Ishikawa (cell line): Measurements from ENCODE around the gene FSCN2.

Experiments used
- CEBPB ChIP-seq: IDR thresholded peaks from 2 replicates; pipeline ENCODE4 v1.6.1; 2012
- CREB1 ChIP-seq: IDR thresholded peaks from 2 replicates; pipeline ENCODE4 v1.6.1; 2012; ENCODE audit warnings: low read depth
- EGR1 ChIP-seq: IDR thresholded peaks from 2 replicates; pipeline ENCODE4 v1.6.1; 2012
- EP300 ChIP-seq: IDR thresholded peaks from 2 replicates; pipeline ENCODE4 v1.6.1; 2012; ENCODE audit warnings: borderline replicate concordance
- FOXM1 ChIP-seq: IDR thresholded peaks from 2 replicates; pipeline ENCODE4 v1.6.1; 2012; ENCODE audit warnings: low read depth, borderline replicate concordance
- NFIC ChIP-seq: IDR thresholded peaks from 2 replicates; pipeline ENCODE4 v1.6.1; 2012
- RAD21 ChIP-seq: IDR thresholded peaks from 2 replicates; pipeline ENCODE4 v1.6.1; 2012; ENCODE audit warnings: low read depth
- TAF1 ChIP-seq: IDR thresholded peaks from 2 replicates; pipeline ENCODE4 v1.6.1; 2012; ENCODE audit warnings: low read depth, mild to moderate bottlenecking
- TCF12 ChIP-seq: IDR thresholded peaks from 2 replicates; pipeline ENCODE4 v1.6.1; 2012; ENCODE audit warnings: low read depth
- TEAD4 ChIP-seq: IDR thresholded peaks from 2 replicates; pipeline ENCODE4 v1.6.1; 2012
- YY1 ChIP-seq: IDR thresholded peaks from 2 replicates; pipeline ENCODE4 v1.6.1; 2012; ENCODE audit warnings: low read depth
- ZBTB7A ChIP-seq: IDR thresholded peaks from 2 replicates; pipeline ENCODE4 v1.6.1; 2012; ENCODE audit warnings: low read depth
- TF ChIP-seq, protein P1 (sequence below): IDR thresholded peaks from 2 replicates; pipeline ENCODE4 v1.6.1; 2012
- TF ChIP-seq, protein P2 (sequence below): IDR thresholded peaks from 2 replicates; pipeline ENCODE4 v1.6.1; 2012
- TF ChIP-seq, protein P3 (sequence below): IDR thresholded peaks from 2 replicates; pipeline ENCODE4 v1.6.1; 2012; ENCODE audit warnings: low read depth, mild to moderate bottlenecking

Gene FSCN2

DNA sequence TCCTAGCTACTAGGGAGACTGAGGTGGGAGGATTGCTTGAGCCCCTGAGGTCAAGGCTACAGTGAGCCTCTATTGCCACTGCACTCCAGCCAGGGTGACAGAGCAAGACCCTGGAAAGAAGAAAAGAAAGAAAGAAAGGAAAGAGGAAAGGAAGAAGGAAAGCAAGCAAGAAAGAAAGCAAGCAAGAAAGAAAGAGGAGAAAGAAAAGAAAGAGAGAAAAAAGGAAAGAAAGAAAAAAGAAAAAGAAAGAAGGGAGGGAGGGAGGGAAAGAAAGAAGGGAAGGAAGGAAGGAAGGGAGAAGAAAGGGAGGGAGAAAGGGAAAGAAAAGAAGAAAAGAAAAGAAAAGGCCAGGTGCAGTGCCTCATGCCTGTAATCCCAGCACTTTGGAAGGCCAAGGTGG is 24.6 kb upstream of the FSCN2 start:
- no peak for TF ChIP-seq FOXM1
- no peak for TF ChIP-seq TEAD4
- no peak for TF ChIP-seq EGR1
- TF ChIP-seq RAD21 = no peak
- TF ChIP-seq, protein P1, sequence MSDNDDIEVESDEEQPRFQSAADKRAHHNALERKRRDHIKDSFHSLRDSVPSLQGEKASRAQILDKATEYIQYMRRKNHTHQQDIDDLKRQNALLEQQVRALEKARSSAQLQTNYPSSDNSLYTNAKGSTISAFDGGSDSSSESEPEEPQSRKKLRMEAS = no peak
- no peak for TF ChIP-seq YY1
- TF ChIP-seq, protein P2, sequence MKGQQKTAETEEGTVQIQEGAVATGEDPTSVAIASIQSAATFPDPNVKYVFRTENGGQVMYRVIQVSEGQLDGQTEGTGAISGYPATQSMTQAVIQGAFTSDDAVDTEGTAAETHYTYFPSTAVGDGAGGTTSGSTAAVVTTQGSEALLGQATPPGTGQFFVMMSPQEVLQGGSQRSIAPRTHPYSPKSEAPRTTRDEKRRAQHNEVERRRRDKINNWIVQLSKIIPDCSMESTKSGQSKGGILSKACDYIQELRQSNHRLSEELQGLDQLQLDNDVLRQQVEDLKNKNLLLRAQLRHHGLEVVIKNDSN = no peak
- TF ChIP-seq, protein P3, sequence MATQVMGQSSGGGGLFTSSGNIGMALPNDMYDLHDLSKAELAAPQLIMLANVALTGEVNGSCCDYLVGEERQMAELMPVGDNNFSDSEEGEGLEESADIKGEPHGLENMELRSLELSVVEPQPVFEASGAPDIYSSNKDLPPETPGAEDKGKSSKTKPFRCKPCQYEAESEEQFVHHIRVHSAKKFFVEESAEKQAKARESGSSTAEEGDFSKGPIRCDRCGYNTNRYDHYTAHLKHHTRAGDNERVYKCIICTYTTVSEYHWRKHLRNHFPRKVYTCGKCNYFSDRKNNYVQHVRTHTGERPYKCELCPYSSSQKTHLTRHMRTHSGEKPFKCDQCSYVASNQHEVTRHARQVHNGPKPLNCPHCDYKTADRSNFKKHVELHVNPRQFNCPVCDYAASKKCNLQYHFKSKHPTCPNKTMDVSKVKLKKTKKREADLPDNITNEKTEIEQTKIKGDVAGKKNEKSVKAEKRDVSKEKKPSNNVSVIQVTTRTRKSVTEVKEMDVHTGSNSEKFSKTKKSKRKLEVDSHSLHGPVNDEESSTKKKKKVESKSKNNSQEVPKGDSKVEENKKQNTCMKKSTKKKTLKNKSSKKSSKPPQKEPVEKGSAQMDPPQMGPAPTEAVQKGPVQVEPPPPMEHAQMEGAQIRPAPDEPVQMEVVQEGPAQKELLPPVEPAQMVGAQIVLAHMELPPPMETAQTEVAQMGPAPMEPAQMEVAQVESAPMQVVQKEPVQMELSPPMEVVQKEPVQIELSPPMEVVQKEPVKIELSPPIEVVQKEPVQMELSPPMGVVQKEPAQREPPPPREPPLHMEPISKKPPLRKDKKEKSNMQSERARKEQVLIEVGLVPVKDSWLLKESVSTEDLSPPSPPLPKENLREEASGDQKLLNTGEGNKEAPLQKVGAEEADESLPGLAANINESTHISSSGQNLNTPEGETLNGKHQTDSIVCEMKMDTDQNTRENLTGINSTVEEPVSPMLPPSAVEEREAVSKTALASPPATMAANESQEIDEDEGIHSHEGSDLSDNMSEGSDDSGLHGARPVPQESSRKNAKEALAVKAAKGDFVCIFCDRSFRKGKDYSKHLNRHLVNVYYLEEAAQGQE = no peak
- no peak for TF ChIP-seq TAF1
- TF ChIP-seq ZBTB7A = no peak
- TF ChIP-seq TCF12 = no peak
- TF ChIP-seq NFIC = no peak

DNA sequence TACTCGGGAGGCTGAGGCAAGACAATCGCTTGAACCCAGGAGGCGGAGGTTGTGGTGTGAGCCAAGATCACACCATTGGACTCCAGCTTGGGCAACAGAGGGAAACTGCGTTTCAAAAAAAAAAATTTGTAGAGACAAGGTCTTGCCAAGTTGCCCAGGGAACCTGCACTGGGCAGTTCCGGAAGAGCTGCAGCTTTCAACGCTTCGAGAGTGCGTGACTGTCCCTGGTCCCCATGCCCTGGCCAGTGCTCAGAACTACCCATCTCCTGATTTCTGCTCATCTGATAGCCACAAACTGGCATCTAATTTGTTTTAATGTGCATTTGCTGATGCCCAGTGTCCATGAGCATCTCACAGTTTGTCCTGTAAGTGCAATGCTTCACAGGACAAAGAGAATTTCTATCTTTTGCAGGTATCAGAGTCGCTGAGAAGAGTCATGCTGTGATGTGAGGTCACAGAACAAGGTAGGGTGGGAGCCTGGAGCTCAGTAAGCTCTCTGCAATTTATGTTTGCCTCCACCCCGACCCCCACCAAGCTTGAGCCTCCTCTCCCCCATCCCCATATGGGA is 19.5 kb upstream of the FSCN2 start:
- TF ChIP-seq FOXM1 = no peak
- peak; percentile 32; the same call in 1 of the 2 replicates for TF ChIP-seq TCF12
- peak; percentile 53 for TF ChIP-seq NFIC
- TF ChIP-seq CREB1 = no peak
- 0 out of 2 replicates have a peak, but pooled peaks have one; percentile 26 for TF ChIP-seq TEAD4

GRCh38 chr17:81509207-81509971 is 18.8 kb upstream of the FSCN2 start:
- TF ChIP-seq CREB1 (0 out of 2 replicates have a peak, but pooled peaks have one; percentile 1), FOXM1 (no peak), RAD21 (no peak), TEAD4 (no peak)

DNA sequence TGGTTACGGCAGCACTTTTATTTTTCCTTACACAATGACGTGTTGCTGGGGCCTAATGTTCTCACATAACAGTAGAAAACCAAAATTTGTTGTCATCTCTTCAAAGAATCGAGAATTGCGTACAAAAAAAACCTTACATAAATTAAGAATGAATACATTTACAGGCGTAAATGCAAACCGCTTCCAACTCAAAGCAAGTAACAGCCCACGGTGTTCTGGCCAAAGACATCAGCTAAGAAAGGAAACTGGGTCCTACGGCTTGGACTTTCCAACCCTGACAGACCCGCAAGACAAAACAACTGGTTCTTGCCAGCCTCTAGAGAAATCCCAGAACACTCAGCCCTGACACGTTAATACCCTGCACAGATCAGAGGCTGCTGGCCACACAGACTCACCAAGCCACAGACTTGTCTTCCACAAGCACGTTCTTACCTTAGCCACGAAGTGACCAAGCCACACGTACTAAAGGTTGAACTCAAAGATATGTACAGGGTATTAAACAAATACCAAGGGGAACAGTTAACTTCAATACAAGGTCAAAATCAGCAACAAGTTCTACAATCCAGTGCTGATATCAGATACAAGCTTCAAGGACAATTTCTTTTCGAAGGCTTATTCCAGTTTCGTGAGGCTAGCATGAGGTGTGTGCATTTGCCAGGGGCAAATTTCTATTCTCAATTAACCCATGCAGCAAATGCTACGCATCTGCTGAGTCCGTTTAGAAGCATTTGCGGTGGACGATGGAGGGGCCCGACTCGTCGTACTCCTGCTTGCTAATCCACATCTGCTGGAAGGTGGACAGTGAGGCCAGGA is 18.0 kb upstream of the FSCN2 start:
- TF ChIP-seq ZBTB7A = no peak
- no peak for TF ChIP-seq TCF12
- TF ChIP-seq, protein P2 = no peak
- no peak for TF ChIP-seq FOXM1
- TF ChIP-seq, protein P1 = no peak
- no peak for TF ChIP-seq RAD21
- no peak for TF ChIP-seq TEAD4
- no peak for TF ChIP-seq NFIC
- no peak for TF ChIP-seq CEBPB
- TF ChIP-seq, protein P3 = no peak
- TF ChIP-seq EP300 = no peak
- TF ChIP-seq EGR1 = no peak
- no peak for TF ChIP-seq YY1
- no peak for TF ChIP-seq CREB1

GRCh38 chr17:81510785-81511553 is 17.2 kb upstream of the FSCN2 start:
- TF ChIP-seq TAF1 (no peak), NFIC (no peak)

GRCh38 chr17:81511554-81511803 is 16.7 kb upstream of the FSCN2 start:
- TF ChIP-seq EP300 (no peak), EGR1 (no peak), FOXM1 (no peak), TCF12 (no peak), ZBTB7A (no peak)
